NCI-H1105 treated with DMSO at 0.1 percent for 48 hours (cell line): Measurements from ENCODE around the gene OR2L13.
"Not testable (repeated sequence)": the region's sequence is repeated elsewhere in the genome, so short reads cannot be mapped to it uniquely, and the experiment has no call there.

Experiments
- DNase-seq: peaks from one replicate; lab custom pipeline; 2025; lab: John Stamatoyannopoulos, UW

Gene OR2L13

GRCh38 chr1:248094884-248095283 is at the start of gene OR2L13:
Gene OR2L13, plus strand, starts transcription at chr1:248095184. Its CDS starts 4,192 bp downstream, at chr1:248099376.
- DNase-seq = no peak

- no peak for DNase-seq
Observed at GRCh38 chr1:248045209-248045608, 49.8 kb upstream of the OR2L13 start.

- no peak for DNase-seq
Observed at GRCh38 chr1:248046536-248046935, 48.4 kb upstream of the OR2L13 start, which contains the start of gene OR2L3. Gene OR2L3, plus strand, starts transcription at chr1:248046836. Its CDS starts 13,846 bp downstream, at chr1:248060682.

GRCh38 chr1:248047008-248047407 is 48.0 kb upstream of the OR2L13 start:
- DNase-seq = no peak

- no peak for DNase-seq
Observed at GRCh38 chr1:248054671-248055070, 40.3 kb upstream of the OR2L13 start.

GRCh38 chr1:248055261-248055660 is 39.7 kb upstream of the OR2L13 start:
- DNase-seq = no peak

- no peak for DNase-seq
Observed at GRCh38 chr1:248065071-248065470, 29.9 kb upstream of the OR2L13 start.

- no peak for DNase-seq
Observed at GRCh38 chr1:248065604-248066003, 29.4 kb upstream of the OR2L13 start.

GRCh38 chr1:248083864-248084263 is 11.1 kb upstream of the OR2L13 start:
- DNase-seq = not testable (repeated sequence)

GRCh38 chr1:248098529-248098928 is 3.5 kb downstream of the OR2L13 start:
- no peak for DNase-seq

- no peak for DNase-seq
Observed at GRCh38 chr1:248102847-248103246, 7.9 kb downstream of the OR2L13 start.

GRCh38 chr1:248111157-248111556 is 16.2 kb downstream of the OR2L13 start:
- no peak for DNase-seq

- DNase-seq = no peak
Observed at GRCh38 chr1:248114890-248115289, 19.9 kb downstream of the OR2L13 start.

- DNase-seq = no peak
Observed at GRCh38 chr1:248127653-248128052, 32.7 kb downstream of the OR2L13 start.

GRCh38 chr1:248136811-248137210 is 41.8 kb downstream of the OR2L13 start:
- DNase-seq = no peak

- DNase-seq = no peak
Observed at GRCh38 chr1:248140846-248141245, 45.9 kb downstream of the OR2L13 start.

- DNase-seq = no peak
Observed at GRCh38 chr1:248143311-248143710, 48.3 kb downstream of the OR2L13 start.

- DNase-seq = no peak
Observed at GRCh38 chr1:248144513-248145198, 49.7 kb downstream of the OR2L13 start, which contains the start of gene OR2M5. Gene OR2M5, plus strand, starts transcription at chr1:248145148. Its CDS starts 0 bp downstream, at chr1:248145148.
